GM12865 (cell line): Measurements from ENCODE around the gene ZNF397.

Experiments
- DNase-seq: peaks from one replicate; pipeline ENCODE4 v3.0.0; 2010; ENCODE audit warnings: low read depth
- H3K4me3 ChIP-seq: 2 replicates; pipeline ENCODE4 v1.5.1; 2011; ENCODE audit warnings: mild to moderate bottlenecking, low read depth, low read length, control low read depth
- CTCF ChIP-seq: IDR thresholded peaks from 2 replicates; pipeline ENCODE4 v1.5.1; 2011; ENCODE audit warnings: low read length, control low read depth, low read depth, inconsistent platforms; ENCODE audit not compliant: insufficient read depth; ENCODE audit errors: missing control alignments

ZNF397 gene

GRCh38 chr18:35227254-35227653 is 13.6 kb upstream of the ZNF397 start:
- DNase-seq, result no peak
- no peak overlapping the region for H3K4me3 ChIP-seq
- no peak for TF ChIP-seq CTCF

GRCh38 chr18:35231052-35231451 is 9.8 kb upstream of the ZNF397 start:
- H3K4me3 ChIP-seq, result peak overlapping the region; percentile 28; the same call in 1 of the 2 replicates
- peak; percentile 84 for DNase-seq
- TF ChIP-seq CTCF, result peak; percentile 78

GRCh38 chr18:35236571-35237363 is 4.1 kb upstream of the ZNF397 start:
- no peak overlapping the region for H3K4me3 ChIP-seq

GRCh38 chr18:35239314-35239713 is 1.5 kb upstream of the ZNF397 start:
- no peak overlapping the region for H3K4me3 ChIP-seq
- TF ChIP-seq CTCF, result no peak
- DNase-seq, result no peak

More at GRCh38 chr18:35236571-35237363, 4.1 kb upstream of the ZNF397 start:
- TF ChIP-seq CTCF, result no peak
- no peak for DNase-seq

- TF ChIP-seq CTCF, result no peak
- peak overlapping the region; percentile 94 for H3K4me3 ChIP-seq
- DNase-seq, result no peak
Observed at GRCh38 chr18:35241448-35241804, 592 bp downstream of the ZNF397 start.

GRCh38 chr18:35242426-35242825 is 1.6 kb downstream of the ZNF397 start:
- DNase-seq, result no peak
- no peak for TF ChIP-seq CTCF
- H3K4me3 ChIP-seq, result no peak overlapping the region

- DNase-seq, result no peak
- TF ChIP-seq CTCF, result no peak
- no peak overlapping the region for H3K4me3 ChIP-seq
Observed at GRCh38 chr18:35244671-35245070, 3.8 kb downstream of the ZNF397 start.
